Fibroblast of the aortic adventitia (primary cell): ENCODE results near the gene TRIM65. TPM values are rescaled to one million over a fixed set of nuclear protein-coding genes. Genes with fewer than 3 reads are reported as not detected.

Experiments
- DNase-seq: peaks from one replicate; pipeline ENCODE4 v3.0.0-alpha.2; 2010; ENCODE audit warnings: low read depth
- H3K4me3 ChIP-seq: 2 replicates; pipeline ENCODE4 v1.5.1; 2011; ENCODE audit warnings: low read depth, mild to moderate bottlenecking, control low read depth, low read length, moderate library complexity
- CTCF ChIP-seq: IDR thresholded peaks from 2 replicates; pipeline ENCODE4 v1.5.1; 2011; ENCODE audit warnings: mild to moderate bottlenecking, low read length, control low read depth, inconsistent platforms; ENCODE audit not compliant: insufficient read depth
- total RNA-seq: library from RNA; depleted of rRNA; stranded (reverse); fragments of >200 nt; gene quantifications from 2 replicates; pipeline ENCODE4 v1.2.3, GENCODE V29; 2012; ENCODE audit warnings: low replicate concordance

Gene TRIM65
- total RNA-seq, 1 donor, result 11.4 TPM

GRCh38 chr17:75849724-75850123, 47.0 kb downstream of the TRIM65 start:
- DNase-seq, result no peak
- TF ChIP-seq CTCF, result no peak
- no peak overlapping the region for H3K4me3 ChIP-seq

GRCh38 chr17:75849279-75849646, 47.5 kb downstream of the TRIM65 start:
- no peak for TF ChIP-seq CTCF
- no peak overlapping the region for H3K4me3 ChIP-seq
- no peak for DNase-seq

DNA sequence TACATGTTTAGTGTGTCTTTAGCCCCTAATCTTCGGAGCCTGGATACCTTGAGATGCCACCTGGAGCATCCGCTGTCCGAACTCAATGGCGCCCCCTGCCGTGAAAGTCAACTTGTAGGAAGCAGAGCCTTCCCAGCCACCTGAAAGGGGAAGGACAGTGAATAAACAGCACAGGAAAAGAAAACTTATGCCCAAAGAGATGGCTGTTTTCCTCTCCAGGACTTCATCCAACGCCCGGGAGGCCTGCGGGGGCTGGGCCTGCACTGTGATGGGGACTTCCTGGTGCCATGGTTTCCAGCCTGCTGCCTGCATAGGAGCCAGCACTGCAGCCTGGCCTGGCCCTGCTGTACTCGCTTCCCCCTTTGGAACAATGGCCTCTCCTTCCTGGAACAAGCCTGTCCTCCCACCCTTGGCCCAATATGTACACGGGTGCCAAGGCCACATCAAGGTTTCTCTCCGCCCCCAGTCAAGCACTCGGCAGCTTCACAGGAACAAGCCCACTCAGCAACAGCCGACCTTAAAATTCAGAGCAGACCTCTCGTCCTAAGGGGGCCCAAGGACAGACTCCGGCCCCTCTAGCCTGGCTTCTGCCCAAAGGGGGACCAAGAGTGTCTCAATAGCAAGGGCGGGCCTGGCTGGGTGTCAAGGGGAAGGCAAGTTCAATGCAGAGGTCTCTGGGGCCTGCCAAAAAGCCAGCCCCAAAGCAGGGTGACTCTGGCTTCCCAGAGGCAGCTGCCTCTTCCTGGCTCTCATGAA, 48.0 kb downstream of the TRIM65 start:
- H3K4me3 ChIP-seq, result no peak overlapping the region
- peak; percentile 72 for TF ChIP-seq CTCF
- DNase-seq, result peak; percentile 56

- TF ChIP-seq CTCF, result no peak
- H3K4me3 ChIP-seq, result no peak overlapping the region
- no peak for DNase-seq
Observed at GRCh38 chr17:75847614-75848522, 48.9 kb downstream of the TRIM65 start.

- TF ChIP-seq CTCF, result no peak
- no peak overlapping the region for H3K4me3 ChIP-seq
- no peak for DNase-seq
Observed at GRCh38 chr17:75846692-75847613, 49.8 kb downstream of the TRIM65 start.

DNA sequence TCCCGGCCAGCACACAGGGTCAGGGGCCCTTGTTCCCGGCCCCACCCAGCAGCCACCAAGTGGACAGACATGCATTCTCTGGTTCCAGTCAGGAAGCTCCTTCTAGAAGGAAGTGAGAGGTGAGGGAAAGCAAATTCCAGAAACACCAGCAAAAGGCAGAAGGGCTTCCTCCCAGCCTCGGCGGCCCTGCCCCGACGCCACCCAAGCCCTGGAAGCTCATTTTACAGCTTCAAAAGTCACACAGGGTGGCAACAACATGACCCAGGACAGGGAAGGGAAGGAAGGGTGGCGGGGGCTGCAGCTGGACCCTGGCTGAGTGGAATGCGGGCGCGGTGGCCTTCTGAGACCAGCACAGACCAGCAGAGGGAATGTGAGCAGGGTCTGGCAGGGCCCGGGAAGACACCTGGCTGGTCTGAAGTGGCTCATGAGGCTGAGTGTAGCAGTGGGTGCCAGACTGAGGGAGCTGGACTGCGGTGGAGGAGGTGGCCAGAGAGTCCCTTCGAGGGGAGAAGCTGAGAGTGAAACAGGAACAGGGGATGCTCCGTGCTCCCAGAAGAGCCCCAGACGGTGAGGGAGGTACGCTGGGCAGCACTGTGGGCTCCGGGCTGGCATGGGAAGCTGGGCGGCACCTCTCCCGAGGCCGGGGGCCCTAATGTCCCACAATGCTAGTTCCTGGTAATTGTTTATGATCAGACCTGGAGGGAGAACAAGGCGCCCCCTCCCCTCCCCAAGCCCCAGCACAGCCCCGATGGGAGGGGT, 50.6 kb downstream of the TRIM65 start:
- no peak for TF ChIP-seq CTCF
- DNase-seq, result no peak
- no peak overlapping the region for H3K4me3 ChIP-seq
